Tibial artery (tissue), 4 donors: ENCODE results near the gene MRC2.
A peak's percentile ranks its signal among the peaks of the same experiment; 100 is the strongest.

ENCODE experiments used
- DNase-seq, 2 donors: peaks; one replicate each; pipeline ENCODE4 v3.0.0-alpha.2; 2019
- H3K27ac ChIP-seq, 2 donors: fragments of 200-600 bp; sonication (generic) in 1 of 2; 1 replicate in 1 of 2; 2 replicates in 1 of 2; pipeline ENCODE4 v1.5.1; 2018 to 2019; ENCODE audit warnings: mild to moderate bottlenecking in 1 of 2
- H3K27me3 ChIP-seq, 2 donors: fragments of 200-600 bp; sonication (generic) in 1 of 2; one replicate each; pipeline versions ENCODE4 v1.5.1 to v1.6.0; 2016 to 2019
- H3K36me3 ChIP-seq, 3 donors: fragments of 200-600 bp; sonication (generic) in 2 of 3; one replicate each; pipeline ENCODE4 v1.5.1; 2016 to 2019; ENCODE audit warnings: mild to moderate bottlenecking in 2 of 3
- H3K4me1 ChIP-seq, 4 donors: fragments of 200-600 bp; sonication (generic) in 2 of 4; 1 replicate in 3 of 4; 2 replicates in 1 of 4; pipeline ENCODE4 v1.5.1; 2016 to 2019
- H3K4me3 ChIP-seq, 2 donors: fragments of 200-600 bp; sonication (generic) in 1 of 2; 1 replicate in 1 of 2; 2 replicates in 1 of 2; pipeline ENCODE4 v1.5.1; 2018 to 2019; ENCODE audit warnings: mild to moderate bottlenecking in 2 of 2
- H3K9me3 ChIP-seq, 3 donors: fragments of 200-600 bp; sonication (generic) in 1 of 3; one replicate each; pipeline ENCODE4 v1.5.1; 2016 to 2019
- intact Hi-C: fragments of 100-400 bp; cut with DNase I; formaldehyde crosslinking; loops from one replicate; pipeline ENCODE4 v1.15.0; 2023; ENCODE audit warnings: low total_unique reads
- TF ChIP-seq, protein P1 (sequence below), 2 experiments: fragments of 200-600 bp in 1 of 2; fragments of 450-650 bp in 1 of 2; IDR thresholded peaks; one replicate each; pipeline ENCODE4 v1.5.1; 2017 to 2019; ENCODE audit warnings: antibody characterized with exemption in 2 of 2, mild to moderate bottlenecking in 1 of 2, moderate library complexity in 1 of 2

The MRC2 gene

DNA sequence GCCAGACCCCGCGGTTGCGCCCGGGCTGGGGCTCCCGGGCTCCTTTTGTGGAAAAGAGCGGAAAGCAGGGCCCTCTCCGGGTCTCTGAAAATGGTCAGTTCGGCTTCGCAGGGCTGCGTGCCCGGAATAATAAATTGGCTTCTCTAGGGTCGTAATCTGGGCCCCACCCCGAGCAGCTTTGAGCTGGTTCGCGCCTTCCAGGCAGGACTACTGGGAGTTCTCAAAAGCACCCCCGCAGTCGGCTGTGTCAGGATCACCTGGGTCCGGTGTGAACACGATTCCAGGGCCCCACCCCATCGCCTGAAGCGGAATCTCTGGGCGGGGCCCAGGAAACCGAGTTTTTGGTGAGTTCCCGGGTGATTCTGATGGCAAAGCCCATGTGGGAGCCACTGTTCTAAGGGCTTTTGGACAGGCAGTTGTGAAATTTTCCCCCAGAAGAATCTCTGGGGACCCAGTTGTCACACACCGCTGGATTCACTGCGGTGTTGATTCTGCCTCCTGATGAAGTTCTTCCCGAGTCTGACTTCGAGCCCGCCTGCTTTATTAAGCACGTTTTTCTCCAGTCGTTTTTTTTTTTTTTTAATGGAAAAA lies 77.0 kb downstream of the MRC2 start:
- intact Hi-C loops = loop anchor here (2.0 to 5.0 kb wide), 2 partner anchors 263 to 702 kb away; partner anchors contain the start of gene TANC2
- peaks cover 0 to 29% (median 11%) of the 10 kb centered on the region in 4 donors for H3K4me1 ChIP-seq
- peak overlapping the region; percentile 54 to 60 for H3K4me3 ChIP-seq
- H3K36me3 ChIP-seq = no peaks in the 10 kb centered on the region
- H3K27me3 ChIP-seq = peaks cover 0 to 34% of the 10 kb centered on the region in 2 donors
- peak overlapping the region in 1 of 2 donors; percentile 39 for H3K27ac ChIP-seq
- DNase-seq = peak in 1 of 2 donors; percentile 69
- peaks cover 0 to 6% (median 0%) of the 10 kb centered on the region in 3 donors for H3K9me3 ChIP-seq
- TF ChIP-seq, protein P1, sequence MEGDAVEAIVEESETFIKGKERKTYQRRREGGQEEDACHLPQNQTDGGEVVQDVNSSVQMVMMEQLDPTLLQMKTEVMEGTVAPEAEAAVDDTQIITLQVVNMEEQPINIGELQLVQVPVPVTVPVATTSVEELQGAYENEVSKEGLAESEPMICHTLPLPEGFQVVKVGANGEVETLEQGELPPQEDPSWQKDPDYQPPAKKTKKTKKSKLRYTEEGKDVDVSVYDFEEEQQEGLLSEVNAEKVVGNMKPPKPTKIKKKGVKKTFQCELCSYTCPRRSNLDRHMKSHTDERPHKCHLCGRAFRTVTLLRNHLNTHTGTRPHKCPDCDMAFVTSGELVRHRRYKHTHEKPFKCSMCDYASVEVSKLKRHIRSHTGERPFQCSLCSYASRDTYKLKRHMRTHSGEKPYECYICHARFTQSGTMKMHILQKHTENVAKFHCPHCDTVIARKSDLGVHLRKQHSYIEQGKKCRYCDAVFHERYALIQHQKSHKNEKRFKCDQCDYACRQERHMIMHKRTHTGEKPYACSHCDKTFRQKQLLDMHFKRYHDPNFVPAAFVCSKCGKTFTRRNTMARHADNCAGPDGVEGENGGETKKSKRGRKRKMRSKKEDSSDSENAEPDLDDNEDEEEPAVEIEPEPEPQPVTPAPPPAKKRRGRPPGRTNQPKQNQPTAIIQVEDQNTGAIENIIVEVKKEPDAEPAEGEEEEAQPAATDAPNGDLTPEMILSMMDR (IDR thresholded peaks at IDR 0.05) = no peak

DNA sequence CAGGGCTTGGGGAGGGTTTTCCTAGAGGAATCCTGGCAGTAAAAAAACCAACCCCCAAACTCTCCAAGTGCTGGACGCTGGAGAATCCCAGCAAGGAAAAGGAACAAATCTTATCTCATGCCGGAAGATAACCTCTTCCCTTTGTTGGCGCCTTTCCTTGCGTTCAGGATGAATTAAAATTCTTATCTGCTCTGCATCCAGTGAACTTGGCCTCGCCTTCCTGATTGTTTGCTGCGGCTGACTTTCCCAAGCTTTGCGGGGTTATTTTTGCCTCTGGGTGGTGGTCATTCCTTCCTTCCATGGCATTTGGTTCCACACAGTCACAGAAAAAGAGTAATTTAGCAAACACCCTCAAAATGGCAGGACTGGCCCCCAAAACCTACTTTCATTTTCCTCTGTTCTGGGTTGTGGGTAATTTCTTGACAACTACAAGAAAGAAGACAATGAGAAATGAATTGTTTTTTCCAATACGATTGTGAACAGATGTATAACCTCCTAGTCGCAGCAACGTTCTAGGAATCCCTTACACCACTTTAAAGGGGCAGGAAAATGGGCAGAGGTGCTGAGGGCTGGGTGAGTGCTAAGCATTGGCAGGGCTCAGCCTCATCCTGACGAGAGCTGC lies 77.8 kb downstream of the MRC2 start:
- no peak overlapping the region for H3K27ac ChIP-seq
- intact Hi-C loops = loop anchor here (2.0 kb wide), 1 partner anchor 702 kb away; no protein-coding TSS in a partner anchor
- peaks cover 0 to 29% (median 11%) of the 10 kb centered on the region in 4 donors for H3K4me1 ChIP-seq
- H3K4me3 ChIP-seq = no peak overlapping the region
- peaks cover 0 to 34% of the 10 kb centered on the region in 2 donors for H3K27me3 ChIP-seq
- H3K36me3 ChIP-seq = no peaks in the 10 kb centered on the region
- TF ChIP-seq, protein P1 (IDR thresholded peaks at IDR 0.05) = no peak
- no peak for DNase-seq
- H3K9me3 ChIP-seq = peaks cover 0 to 6% (median 0%) of the 10 kb centered on the region in 3 donors

DNA sequence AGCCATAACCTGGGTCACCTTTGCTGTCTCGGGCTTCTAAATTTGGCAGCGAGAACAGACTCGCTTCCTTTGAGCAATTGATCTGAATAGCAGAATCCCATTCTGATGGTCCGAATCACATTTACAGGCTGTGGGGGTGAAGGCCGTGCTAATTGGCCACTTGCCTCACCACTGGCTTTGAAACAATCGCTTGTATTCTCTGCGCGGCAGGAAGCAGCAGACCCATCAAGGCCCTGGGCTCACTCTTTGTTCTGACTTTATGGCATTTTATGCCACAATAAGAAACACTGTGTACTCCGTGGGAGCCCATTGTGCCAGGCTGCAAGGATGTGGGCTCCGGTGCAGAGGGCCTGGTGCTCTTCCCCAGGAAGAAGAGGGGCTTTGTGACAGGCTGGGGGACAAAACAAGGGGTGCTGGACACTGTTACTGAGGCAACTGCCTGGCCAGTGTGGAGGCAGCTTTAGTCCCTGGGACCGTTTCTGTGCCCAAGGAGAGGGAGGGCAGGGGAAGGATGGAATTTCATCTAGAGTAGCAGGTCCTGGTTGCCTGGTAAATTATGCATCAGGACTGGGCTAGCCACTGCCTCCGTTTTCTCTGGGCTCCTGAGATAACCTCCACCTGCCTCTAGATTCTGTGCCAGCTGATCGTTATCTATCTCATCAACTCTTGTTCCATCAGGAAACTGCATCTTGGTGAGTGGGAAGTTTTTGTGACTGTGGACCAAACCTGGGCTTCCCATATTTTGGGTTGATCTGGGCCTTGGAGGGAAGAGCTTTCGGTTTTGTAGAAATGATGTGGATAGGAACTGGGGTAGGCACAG lies 78.5 kb downstream of the MRC2 start:
- TF ChIP-seq, protein P1 (IDR thresholded peaks at IDR 0.05) = no peak
- intact Hi-C loops = loop anchor here (2.0 kb wide), 1 partner anchor 701 kb away; no protein-coding TSS in a partner anchor
- Histone ChIP-seq H3K36me3 (no peaks in the 10 kb centered on the region), H3K4me3 (no peak overlapping the region), H3K9me3 (peaks cover 0 to 6% (median 0%) of the 10 kb centered on the region in 3 donors), H3K27ac (no peak overlapping the region), H3K27me3 (peaks cover 0 to 32% of the 10 kb centered on the region in 2 donors), H3K4me1 (peaks cover 0 to 29% (median 11%) of the 10 kb centered on the region in 4 donors)
- peak in 1 of 2 donors; percentile 16 for DNase-seq

DNA sequence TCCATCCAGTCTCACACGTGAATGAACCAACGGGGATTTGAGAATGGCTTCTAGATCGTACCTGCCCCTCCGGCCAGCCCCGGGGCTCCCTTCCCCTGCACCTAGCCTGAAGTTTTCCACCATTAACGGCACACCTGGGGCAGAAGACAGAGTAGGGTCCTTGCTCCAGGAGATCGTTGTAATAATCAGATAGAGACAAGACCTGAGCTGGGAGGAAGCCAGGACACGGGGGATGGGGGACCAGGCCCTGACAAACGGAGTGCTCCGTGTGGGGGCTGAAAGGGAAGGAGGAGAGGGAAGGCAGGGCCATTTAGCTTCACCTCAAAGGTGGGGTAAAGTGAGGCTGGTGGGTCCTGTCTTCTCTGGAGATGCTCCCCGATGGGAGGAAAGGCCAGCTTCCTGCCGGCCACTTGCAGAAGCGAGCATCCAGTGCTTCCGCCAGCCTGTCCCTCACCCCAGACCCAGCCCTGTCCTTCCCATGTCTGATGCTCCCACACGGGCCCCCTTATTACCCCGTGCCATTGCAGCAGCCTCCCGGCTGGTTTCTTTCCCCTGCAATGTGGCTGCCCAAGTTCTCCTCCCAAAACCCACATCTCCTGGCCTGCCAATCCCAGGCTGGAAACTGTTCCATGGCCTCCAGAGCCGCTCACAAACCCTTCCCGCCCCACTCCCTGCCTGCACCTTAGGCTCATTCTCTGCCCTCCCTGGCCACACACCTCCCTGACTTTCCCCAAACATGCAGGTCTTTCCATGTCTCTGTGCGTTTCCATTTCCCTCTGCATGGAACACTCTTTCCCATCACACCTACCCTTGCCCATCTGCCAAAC lies 79.3 kb downstream of the MRC2 start:
- TF ChIP-seq, protein P1 (IDR thresholded peaks at IDR 0.05) = no peak
- intact Hi-C loops = no loop called here
- Histone ChIP-seq H3K27ac (no peak overlapping the region), H3K36me3 (no peaks in the 10 kb centered on the region), H3K4me1 (peaks cover 0 to 29% (median 11%) of the 10 kb centered on the region in 4 donors), H3K9me3 (peaks cover 0 to 6% (median 0%) of the 10 kb centered on the region in 3 donors), H3K27me3 (peaks cover 0 to 24% of the 10 kb centered on the region in 2 donors), H3K4me3 (no peak overlapping the region)
- peak in 1 of 2 donors; percentile 45 for DNase-seq

DNA sequence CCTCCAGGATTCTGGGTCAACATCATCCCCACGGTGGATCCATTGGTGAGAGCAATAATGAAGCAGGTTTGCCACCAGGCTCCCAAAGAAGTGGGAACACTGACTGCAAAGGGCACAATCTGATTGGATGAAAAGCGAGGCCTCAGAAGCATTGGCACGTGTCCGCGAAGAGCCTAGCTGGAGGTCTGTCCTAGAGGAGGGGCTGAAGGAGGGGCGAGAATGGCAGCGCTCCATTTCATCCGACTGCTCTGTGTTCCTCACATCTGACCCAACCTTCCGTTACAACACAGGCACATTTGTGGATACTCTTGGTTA lies 79.9 kb downstream of the MRC2 start:
- H3K4me3 ChIP-seq = no peak overlapping the region
- H3K27ac ChIP-seq = no peak overlapping the region
- H3K4me1 ChIP-seq = peaks cover 0 to 29% (median 11%) of the 10 kb centered on the region in 4 donors
- intact Hi-C loops = no loop called here
- H3K36me3 ChIP-seq = no peaks in the 10 kb centered on the region
- peaks cover 0 to 6% (median 0%) of the 10 kb centered on the region in 3 donors for H3K9me3 ChIP-seq
- no peak for DNase-seq
- TF ChIP-seq, protein P1 (IDR thresholded peaks at IDR 0.05) = no peak
- H3K27me3 ChIP-seq = peaks cover 0 to 19% of the 10 kb centered on the region in 2 donors
